Heart right ventricle (tissue), 16 donors: ENCODE measurements around the gene PRPSAP2. TPM values are rescaled to one million over a fixed set of nuclear protein-coding genes. Genes with fewer than 3 reads are reported as not detected.

Experiments
- ATAC-seq, 8 donors: fragments of 200-7000 bp; cut with Tn5 transposase; one replicate each; pipeline ENCODE4 v1.9.1; 2020; ENCODE audit warnings: mild to moderate bottlenecking in 8 of 8, moderate library complexity in 8 of 8, moderate number of reproducible peaks in 1 of 8
- DNase-seq, 2 donors: peaks; one replicate each; pipeline ENCODE4 v3.0.0-alpha.2; 2020
- H3K27ac ChIP-seq, 10 donors: fragments of 200-600 bp; sonication (generic) in 2 of 10; one replicate each; pipeline versions ENCODE4 v1.5.0 to v1.8.0; 2020 to 2022; ENCODE audit warnings: mild to moderate bottlenecking in 3 of 10
- H3K27me3 ChIP-seq, 7 donors: fragments of 200-600 bp; one replicate each; pipeline ENCODE4 v1.8.0; 2021 to 2022; ENCODE audit warnings: mild to moderate bottlenecking in 2 of 7
- H3K36me3 ChIP-seq, 9 donors: fragments of 200-600 bp; sonication (generic) in 1 of 9; one replicate each; pipeline versions ENCODE4 v1.5.0 to v1.8.0; 2020 to 2022; ENCODE audit warnings: mild to moderate bottlenecking in 2 of 9
- H3K4me1 ChIP-seq, 9 donors: fragments of 200-600 bp; sonication (generic) in 1 of 9; one replicate each; pipeline versions ENCODE4 v1.5.0 to v1.8.0; 2020 to 2022; ENCODE audit warnings: mild to moderate bottlenecking in 4 of 9
- H3K4me3 ChIP-seq, 10 donors: fragments of 200-600 bp; sonication (generic) in 2 of 10; one replicate each; pipeline versions ENCODE4 v1.5.0 to v1.8.0; 2020 to 2022; ENCODE audit warnings: mild to moderate bottlenecking in 7 of 10, moderate library complexity in 2 of 10
- H3K9me3 ChIP-seq, 11 donors: fragments of 200-600 bp in 10 of 11; sonication (generic) in 2 of 11; one replicate each; pipeline versions ENCODE4 v1.5.0 to v1.8.0; 2013 to 2022; ENCODE audit warnings: mild to moderate bottlenecking in 2 of 11, control low read depth in 1 of 11, moderate library complexity in 1 of 11
- WGBS, 2 donors: extraction: QIAGEN DNeasy Blood & Tissue Kit; methylation state at CpG; one replicate each; pipeline ENCODE4 v1.1.7; 2013; ENCODE audit warnings: inconsistent platforms in 1 of 2; 5-methylcytosine and 5-hydroxymethylcytosine counted together
- intact Hi-C, 10 donors: fragments of 100-400 bp; cut with DNase I; formaldehyde crosslinking; loops; one replicate each; pipeline versions ENCODE4 v1.11.1 to v1.14.2; 2022
- polyA plus RNA-seq, 2 donors: library from polyadenylated mRNA; stranded (reverse); fragments of 200-250 nt; gene quantifications; one replicate each; pipeline ENCODE4 v1.2.3, GENCODE V29; 2013
- total RNA-seq, 10 donors: library from RNA; stranded (reverse); fragmentation: NEBNext Ultra II Directional in 3 of 10; extraction: Animal tissue kit (Norgen Biotek cat#: 25700) in 3 of 10; gene quantifications; one replicate each; pipeline versions ENCODE4 v1.2.1 to v1.2.4, GENCODE V29; 2021 to 2023
- TF ChIP-seq, protein P1 (sequence below), 9 donors: fragments of 200-600 bp; sonication (generic) in 2 of 9; IDR thresholded peaks; one replicate each; pipeline versions ENCODE4 v1.5.0 to v1.8.0; 2021 to 2022; ENCODE audit warnings: antibody characterized with exemption in 9 of 9, mild to moderate bottlenecking in 5 of 9, moderate library complexity in 1 of 9
- donor health status: Arrhythmogenic right ventricular cardiomyopathy.
- donor health status: ischemic (EF 13 %, LVEDD 7.1; RV severe dilation, severe dysfunction).
- donor health status: healthy with polysubstance abuse.
- donor health status: DM: no; HTN: yes; CAD: no.
- donor health status: DM: no; HTN: no; CAD: no.
- donor health status: ischemic (EF 25% LVEDD 6.9; RV normal size, moderate dysfunction).
- donor health status: ischemic (EF 25% LVEDD 5.7; RV mildly dilated, moderate dysfunction).
- donor health status: healthy.
- donor health status: DM: yes; HTN: yes; CAD: no.
- donor health status: Ischemic cardiomyopathy.
- donor health status: ischemic (EF 35%, LVEDD 5.7; RV mildly dilated, moderate dysfunction).
- donor health status: nonischemic (EF 11% LVEDD 7.7; RV severe dilation, severe dysfunction).
- donor health status: DM: yes; HTN: yes; CAD: no.
- donor health status: PGD.
- donor health status: ischemic (EF 29% LVEDD 5.4; RV normal size, mild dysfunction).
- donor health status: nonischemic (EF 23%, LVEDD 6.1; RV moderate dilation, normal function).

Gene PRPSAP2
- total and polyA plus RNA-seq, 12 donors = 12.8 to 23.2 (median 17.4) TPM

GRCh38 chr17:18961634-18962493, 103.9 kb downstream of the PRPSAP2 start:
- DNase-seq = no peak
- 82 to 85% methylated on average over 16 of the region's 16 CpGs for WGBS, 2 donors

GRCh38 chr17:18962494-18962815, 104.5 kb downstream of the PRPSAP2 start:
- H3K27ac ChIP-seq = no peak overlapping the region
- intact Hi-C loops = no loop called here
- TF ChIP-seq, protein P1, sequence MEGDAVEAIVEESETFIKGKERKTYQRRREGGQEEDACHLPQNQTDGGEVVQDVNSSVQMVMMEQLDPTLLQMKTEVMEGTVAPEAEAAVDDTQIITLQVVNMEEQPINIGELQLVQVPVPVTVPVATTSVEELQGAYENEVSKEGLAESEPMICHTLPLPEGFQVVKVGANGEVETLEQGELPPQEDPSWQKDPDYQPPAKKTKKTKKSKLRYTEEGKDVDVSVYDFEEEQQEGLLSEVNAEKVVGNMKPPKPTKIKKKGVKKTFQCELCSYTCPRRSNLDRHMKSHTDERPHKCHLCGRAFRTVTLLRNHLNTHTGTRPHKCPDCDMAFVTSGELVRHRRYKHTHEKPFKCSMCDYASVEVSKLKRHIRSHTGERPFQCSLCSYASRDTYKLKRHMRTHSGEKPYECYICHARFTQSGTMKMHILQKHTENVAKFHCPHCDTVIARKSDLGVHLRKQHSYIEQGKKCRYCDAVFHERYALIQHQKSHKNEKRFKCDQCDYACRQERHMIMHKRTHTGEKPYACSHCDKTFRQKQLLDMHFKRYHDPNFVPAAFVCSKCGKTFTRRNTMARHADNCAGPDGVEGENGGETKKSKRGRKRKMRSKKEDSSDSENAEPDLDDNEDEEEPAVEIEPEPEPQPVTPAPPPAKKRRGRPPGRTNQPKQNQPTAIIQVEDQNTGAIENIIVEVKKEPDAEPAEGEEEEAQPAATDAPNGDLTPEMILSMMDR (IDR thresholded peaks at IDR 0.05) = no peak
- H3K27me3 ChIP-seq = no peaks in the 10 kb centered on the region
- no peaks in the 10 kb centered on the region for H3K9me3 ChIP-seq
- peaks cover 0 to 6% (median 0%) of the 10 kb centered on the region in 9 donors for H3K4me1 ChIP-seq
- H3K36me3 ChIP-seq = no peaks in the 10 kb centered on the region
- H3K4me3 ChIP-seq = no peak overlapping the region
- DNase-seq = no peak
- no peak for ATAC-seq
- WGBS, 2 donors = 83 to 84% methylated on average over 6 of the region's 6 CpGs

More at GRCh38 chr17:18961634-18962493, 103.9 kb downstream of the PRPSAP2 start:
- Histone ChIP-seq H3K27me3 (no peaks in the 10 kb centered on the region), H3K4me1 (peaks cover 0 to 6% (median 0%) of the 10 kb centered on the region in 9 donors), H3K9me3 (no peaks in the 10 kb centered on the region), H3K4me3 (no peak overlapping the region), H3K27ac (no peak overlapping the region), H3K36me3 (no peaks in the 10 kb centered on the region)
- intact Hi-C loops = no loop called here
- no peak for ATAC-seq
- TF ChIP-seq, protein P1 (IDR thresholded peaks at IDR 0.05) = no peak

- Histone ChIP-seq H3K4me3 (no peak overlapping the region), H3K27ac (no peak overlapping the region), H3K36me3 (no peaks in the 10 kb centered on the region), H3K9me3 (no peaks in the 10 kb centered on the region), H3K27me3 (no peaks in the 10 kb centered on the region), H3K4me1 (peaks cover 0 to 7% (median 0%) of the 10 kb centered on the region in 9 donors)
- ATAC-seq = no peak
- TF ChIP-seq, protein P1 (IDR thresholded peaks at IDR 0.05) = no peak
- WGBS, 2 donors = 88 to 92% methylated on average over 23 of the region's 23 CpGs
- no peak for DNase-seq
- intact Hi-C loops = no loop called here
Measured at GRCh38 chr17:18963126-18964017, 105.4 kb downstream of the PRPSAP2 start.

GRCh38 chr17:18964018-18964351, 106.1 kb downstream of the PRPSAP2 start:
- H3K4me1 ChIP-seq = peaks cover 0 to 7% (median 0%) of the 10 kb centered on the region in 9 donors
- intact Hi-C loops = no loop called here
- no peak overlapping the region for H3K4me3 ChIP-seq
- no peaks in the 10 kb centered on the region for H3K36me3 ChIP-seq
- TF ChIP-seq, protein P1 (IDR thresholded peaks at IDR 0.05) = no peak
- no peaks in the 10 kb centered on the region for H3K9me3 ChIP-seq
- ATAC-seq = no peak
- WGBS, 2 donors = 89 to 92% methylated on average over 9 of the region's 9 CpGs
- no peak for DNase-seq
- no peaks in the 10 kb centered on the region for H3K27me3 ChIP-seq
- no peak overlapping the region for H3K27ac ChIP-seq
